WI38 (cell line): ENCODE results near the gene PRSS22.
A peak's percentile ranks its signal among the peaks of the same experiment; 100 is the strongest.

Experiments used
- H3K4me3 ChIP-seq: 2 replicates; pipeline ENCODE4 v1.5.1; 2011; ENCODE audit warnings: low read depth, mild to moderate bottlenecking, control low read depth, low read length
- CTCF ChIP-seq: IDR thresholded peaks from 2 replicates; pipeline ENCODE4 v1.5.1; 2012; ENCODE audit warnings: low read depth, mild to moderate bottlenecking, control low read depth, low read length

Gene PRSS22

GRCh38 chr16:2895813-2896212 lies 37.8 kb upstream of the PRSS22 start:
- H3K4me3 ChIP-seq = no peak overlapping the region
- no peak for TF ChIP-seq CTCF

DNA sequence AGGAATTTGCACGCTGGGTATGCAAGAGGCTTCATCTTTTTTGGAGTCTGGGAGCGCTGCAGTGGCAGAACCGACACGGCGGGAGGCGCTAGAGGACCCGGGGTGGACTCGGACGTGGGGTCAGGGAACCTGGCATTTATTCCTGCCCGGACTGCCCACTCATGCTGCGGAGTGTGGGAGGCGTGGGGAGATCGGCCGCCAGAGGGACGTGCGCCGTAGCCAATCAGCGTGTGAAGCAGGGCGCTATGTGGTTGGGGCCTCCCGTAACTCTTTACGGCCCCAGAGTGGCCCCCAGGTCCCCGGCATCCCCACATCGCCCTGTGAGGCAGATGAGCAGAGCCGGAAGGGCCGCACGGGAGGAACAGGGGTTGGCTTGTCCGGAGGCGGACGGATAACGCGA lies 36.3 kb upstream of the PRSS22 start:
- TF ChIP-seq CTCF = no peak
- no peak overlapping the region for H3K4me3 ChIP-seq

- peak overlapping the region; percentile 88 for H3K4me3 ChIP-seq
- TF ChIP-seq CTCF = no peak
Observed at GRCh38 chr16:2884041-2884451, 26.1 kb upstream of the PRSS22 start.

GRCh38 chr16:2883458-2883908 lies 25.5 kb upstream of the PRSS22 start:
- H3K4me3 ChIP-seq = peak overlapping the region; percentile 88
- TF ChIP-seq CTCF = no peak

DNA sequence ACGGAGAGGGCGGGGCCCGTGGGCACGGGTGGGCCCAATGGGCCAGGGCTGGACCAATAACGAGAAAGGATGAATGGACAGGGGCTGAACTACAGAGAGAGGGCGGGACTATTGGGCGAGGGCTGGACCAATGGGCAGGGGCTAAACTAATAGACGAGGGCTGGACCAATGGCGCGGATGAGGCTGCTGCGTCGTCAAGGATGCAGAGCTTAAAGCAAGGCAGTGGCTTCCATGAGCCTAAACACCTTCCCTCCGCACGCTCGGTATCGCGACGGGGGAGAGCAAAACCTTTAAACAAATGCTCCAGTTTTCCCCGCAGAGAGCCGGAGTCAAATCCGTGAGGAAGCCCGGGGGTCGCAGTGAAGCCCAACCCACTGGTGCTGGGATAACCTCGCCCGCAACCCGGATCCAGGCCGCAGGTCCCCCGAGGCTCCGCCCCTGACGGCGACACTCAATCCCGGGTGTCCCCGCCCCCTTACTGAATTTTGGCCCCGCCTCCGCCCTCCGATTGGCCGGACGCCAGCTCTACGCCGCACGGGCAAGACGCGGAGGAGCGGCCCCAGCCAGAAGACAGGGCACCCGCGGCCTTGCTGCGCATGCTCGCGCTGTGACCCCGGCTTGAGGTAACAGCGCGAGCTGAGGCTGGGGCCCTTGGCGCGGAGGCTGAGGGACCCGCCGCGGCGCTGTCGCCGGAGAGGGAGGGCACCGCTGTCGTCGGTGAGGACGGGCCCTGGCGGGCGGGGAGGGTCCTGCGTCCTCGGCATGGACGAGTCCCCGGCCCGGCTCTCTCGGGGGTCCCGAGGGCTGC lies 24.9 kb upstream of the PRSS22 start, which contains the start of gene FLYWCH2:
TSS of gene FLYWCH2 (plus strand) at position 566 of the 808 bp plus-strand sequence. CDS start 13,235 bp downstream, outside the sequence.
- H3K4me3 ChIP-seq = peak within 1 kb of the TSS; percentile 88
- TF ChIP-seq CTCF = no peak

DNA sequence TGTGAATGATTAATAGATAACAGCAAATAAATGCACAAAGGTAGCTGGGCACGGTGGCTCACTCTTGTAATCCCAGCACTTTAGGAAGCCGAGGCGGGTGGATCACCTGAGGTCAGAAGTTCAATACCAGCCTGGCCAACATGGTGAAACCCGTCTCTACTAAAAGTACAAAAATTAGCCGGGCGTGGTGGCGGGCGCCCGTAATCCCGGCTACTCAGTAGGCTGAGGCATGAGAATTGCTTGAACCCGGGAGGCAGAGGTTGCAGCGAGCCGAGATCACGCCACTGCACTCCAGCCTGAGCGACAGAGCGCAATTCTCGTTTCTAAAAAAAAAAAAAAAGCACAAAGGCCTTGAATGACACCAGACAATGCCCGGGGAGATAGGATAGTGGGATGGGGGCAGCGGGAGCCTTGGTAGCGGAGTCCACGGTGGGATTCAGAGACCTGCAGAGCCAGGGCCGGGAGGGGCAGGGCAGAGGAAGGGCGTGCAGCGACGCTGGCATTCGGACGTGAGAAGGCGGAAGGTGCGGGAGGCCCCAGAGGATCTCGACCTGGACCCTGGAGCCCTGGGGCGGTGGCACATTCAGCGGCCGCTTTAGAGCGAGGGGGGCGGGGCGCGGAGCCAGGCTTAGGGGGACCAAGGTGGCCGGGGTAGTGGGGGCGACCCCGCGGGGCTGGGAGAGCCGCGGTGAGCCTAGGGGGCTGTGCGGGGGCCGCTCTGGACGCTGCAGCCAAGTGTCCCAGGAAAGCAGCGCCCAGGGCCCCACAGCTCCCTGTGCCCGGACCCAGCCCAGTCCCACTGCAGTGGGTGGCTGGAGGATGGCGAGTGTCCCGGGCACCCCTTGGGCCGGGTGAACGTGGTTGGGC lies 24.0 kb upstream of the PRSS22 start:
- no peak for TF ChIP-seq CTCF
- peak overlapping the region; percentile 88 for H3K4me3 ChIP-seq
